ENCODE results near the gene CIZ1. TPM values are rescaled to one million over a fixed set of nuclear protein-coding genes. Genes with fewer than 3 reads are reported as not detected.

Gene CIZ1
- total RNA-seq, 1 experiment from 2014 or later: 111 TPM

DNA sequence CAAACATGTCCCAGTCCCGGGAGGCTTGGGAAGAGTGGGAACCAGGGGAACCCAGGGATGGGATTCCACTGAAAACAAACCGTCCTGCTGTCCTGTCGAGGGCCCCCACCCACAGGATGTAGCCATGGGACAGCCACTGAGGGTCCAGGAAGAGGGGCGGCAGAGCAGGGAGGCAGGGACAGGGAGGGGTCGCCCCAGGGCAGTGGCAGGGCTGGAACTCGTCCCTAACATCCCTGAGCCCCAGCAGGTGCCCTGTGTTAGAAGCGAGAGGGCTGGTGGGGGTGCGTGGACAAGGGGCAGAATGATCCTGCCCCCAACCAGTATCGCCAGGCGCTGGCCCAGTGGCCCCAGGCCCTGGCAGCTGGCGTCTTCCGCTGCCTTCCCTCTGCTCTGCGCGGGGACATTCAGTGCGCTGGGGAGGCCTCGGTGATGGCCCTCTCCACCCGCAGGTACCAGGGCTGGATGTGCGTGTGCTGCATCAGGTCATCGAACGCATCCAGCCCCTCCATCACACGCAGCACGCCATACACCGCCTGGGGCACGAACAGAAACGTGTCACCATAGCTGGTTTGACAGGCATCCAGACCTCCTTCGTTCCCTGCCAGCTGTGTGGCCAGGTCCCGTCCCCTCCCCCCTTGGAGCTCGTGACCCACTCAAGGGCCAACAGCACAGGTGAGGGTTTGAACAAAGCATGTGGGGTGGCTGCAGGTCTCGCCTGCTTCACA, 70.5 kb downstream of the CIZ1 start:
- Histone ChIP-seq H3K36me3 (ENCODE audit: control insufficient read depth, insufficient read depth, low read length) (no peaks in the 10 kb centered on the region), H3K9me3 (ENCODE audit: control insufficient read depth, insufficient read depth, low read depth, low read length) (no peaks in the 10 kb centered on the region), H3K27me3 (ENCODE audit: control insufficient read depth, insufficient read depth, low read length) (no peaks in the 10 kb centered on the region), H3K4me3 (ENCODE audit: low read depth in 2 of 2, low read length in 2 of 2) (no peak overlapping the region), H3K27ac (ENCODE audit: low read length) (no peak overlapping the region), H3K4me1 (ENCODE audit: control insufficient read depth, insufficient read depth, low read length) (peaks cover 3% of the 10 kb centered on the region; the same call in 1 of the 2 replicates)
- no TSS peak for BruUV-seq (replicated peaks)
- ChIA-PET POLR2A (no interaction called here), CTCF (no interaction called here)
- ATAC-seq: no peak
- in situ Hi-C loops (cut with HindIII; ENCODE audit: low pct_unique_long_range_greater_than_20kb, low sequenced_read_pairs) (no loop called here), intact Hi-C loops (cut with micrococcal nuclease; ENCODE audit: unreplicated experiment) (no loop called here)
- DNase-seq (ENCODE audit: low read depth, low spot score): no peak
- TF ChIP-seq SIN3A (IDR thresholded peaks at IDR 0.05; ENCODE audit: borderline replicate concordance, insufficient read depth, low read depth, low read length) (no peak), POLR2AphosphoS5 (IDR thresholded peaks at IDR 0.05; ENCODE audit: low read depth, low read length) (no peak), TCF7L2 (IDR thresholded peaks at IDR 0.05; ENCODE audit: low read depth, low read length) (no peak)
- TF ChIP-seq, protein P1, sequence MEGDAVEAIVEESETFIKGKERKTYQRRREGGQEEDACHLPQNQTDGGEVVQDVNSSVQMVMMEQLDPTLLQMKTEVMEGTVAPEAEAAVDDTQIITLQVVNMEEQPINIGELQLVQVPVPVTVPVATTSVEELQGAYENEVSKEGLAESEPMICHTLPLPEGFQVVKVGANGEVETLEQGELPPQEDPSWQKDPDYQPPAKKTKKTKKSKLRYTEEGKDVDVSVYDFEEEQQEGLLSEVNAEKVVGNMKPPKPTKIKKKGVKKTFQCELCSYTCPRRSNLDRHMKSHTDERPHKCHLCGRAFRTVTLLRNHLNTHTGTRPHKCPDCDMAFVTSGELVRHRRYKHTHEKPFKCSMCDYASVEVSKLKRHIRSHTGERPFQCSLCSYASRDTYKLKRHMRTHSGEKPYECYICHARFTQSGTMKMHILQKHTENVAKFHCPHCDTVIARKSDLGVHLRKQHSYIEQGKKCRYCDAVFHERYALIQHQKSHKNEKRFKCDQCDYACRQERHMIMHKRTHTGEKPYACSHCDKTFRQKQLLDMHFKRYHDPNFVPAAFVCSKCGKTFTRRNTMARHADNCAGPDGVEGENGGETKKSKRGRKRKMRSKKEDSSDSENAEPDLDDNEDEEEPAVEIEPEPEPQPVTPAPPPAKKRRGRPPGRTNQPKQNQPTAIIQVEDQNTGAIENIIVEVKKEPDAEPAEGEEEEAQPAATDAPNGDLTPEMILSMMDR (IDR thresholded peaks at IDR 0.05): no peak
- TF ChIP-seq, protein P2, sequence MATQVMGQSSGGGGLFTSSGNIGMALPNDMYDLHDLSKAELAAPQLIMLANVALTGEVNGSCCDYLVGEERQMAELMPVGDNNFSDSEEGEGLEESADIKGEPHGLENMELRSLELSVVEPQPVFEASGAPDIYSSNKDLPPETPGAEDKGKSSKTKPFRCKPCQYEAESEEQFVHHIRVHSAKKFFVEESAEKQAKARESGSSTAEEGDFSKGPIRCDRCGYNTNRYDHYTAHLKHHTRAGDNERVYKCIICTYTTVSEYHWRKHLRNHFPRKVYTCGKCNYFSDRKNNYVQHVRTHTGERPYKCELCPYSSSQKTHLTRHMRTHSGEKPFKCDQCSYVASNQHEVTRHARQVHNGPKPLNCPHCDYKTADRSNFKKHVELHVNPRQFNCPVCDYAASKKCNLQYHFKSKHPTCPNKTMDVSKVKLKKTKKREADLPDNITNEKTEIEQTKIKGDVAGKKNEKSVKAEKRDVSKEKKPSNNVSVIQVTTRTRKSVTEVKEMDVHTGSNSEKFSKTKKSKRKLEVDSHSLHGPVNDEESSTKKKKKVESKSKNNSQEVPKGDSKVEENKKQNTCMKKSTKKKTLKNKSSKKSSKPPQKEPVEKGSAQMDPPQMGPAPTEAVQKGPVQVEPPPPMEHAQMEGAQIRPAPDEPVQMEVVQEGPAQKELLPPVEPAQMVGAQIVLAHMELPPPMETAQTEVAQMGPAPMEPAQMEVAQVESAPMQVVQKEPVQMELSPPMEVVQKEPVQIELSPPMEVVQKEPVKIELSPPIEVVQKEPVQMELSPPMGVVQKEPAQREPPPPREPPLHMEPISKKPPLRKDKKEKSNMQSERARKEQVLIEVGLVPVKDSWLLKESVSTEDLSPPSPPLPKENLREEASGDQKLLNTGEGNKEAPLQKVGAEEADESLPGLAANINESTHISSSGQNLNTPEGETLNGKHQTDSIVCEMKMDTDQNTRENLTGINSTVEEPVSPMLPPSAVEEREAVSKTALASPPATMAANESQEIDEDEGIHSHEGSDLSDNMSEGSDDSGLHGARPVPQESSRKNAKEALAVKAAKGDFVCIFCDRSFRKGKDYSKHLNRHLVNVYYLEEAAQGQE (IDR thresholded peaks at IDR 0.05; ENCODE audit: insufficient read depth in 1 of 2, low read depth in 2 of 2, low read length in 1 of 2): no peak

DNA sequence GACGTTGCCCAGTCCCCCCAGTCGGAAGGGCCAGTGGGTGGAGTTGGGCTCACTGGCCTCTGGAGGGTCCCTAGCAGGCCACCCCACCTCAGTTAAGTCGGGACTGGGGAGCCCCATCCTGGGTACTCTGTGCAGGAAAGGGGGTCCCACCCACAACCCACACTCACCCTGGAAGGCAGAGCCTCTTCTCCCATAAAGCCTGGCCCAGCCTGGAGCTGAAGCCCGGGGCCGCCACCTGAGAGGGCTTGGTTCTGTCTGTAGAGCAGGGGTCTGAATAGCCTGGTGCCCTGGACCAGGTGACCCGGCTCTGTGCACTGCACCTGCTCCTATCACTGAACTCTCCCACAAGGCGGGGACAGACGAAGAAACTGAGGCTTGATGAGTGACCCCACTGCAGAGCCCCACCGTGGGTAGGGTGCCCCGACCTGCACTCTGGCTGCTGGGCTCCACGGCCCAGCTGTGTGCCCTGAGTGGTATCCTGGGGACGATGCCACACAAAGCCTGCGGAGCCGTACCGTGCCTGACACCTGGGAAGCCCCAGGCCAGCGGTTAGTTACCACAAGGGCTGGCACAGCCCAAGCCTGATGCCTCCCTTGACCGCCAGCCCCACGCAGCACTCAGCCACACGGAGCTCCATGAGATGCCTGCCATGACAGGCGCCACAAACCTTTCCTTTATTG, 71.2 kb downstream of the CIZ1 start:
- Histone ChIP-seq H3K4me3 (ENCODE audit: low read depth in 2 of 2, low read length in 2 of 2) (no peak overlapping the region), H3K27me3 (ENCODE audit: control insufficient read depth, insufficient read depth, low read length) (no peaks in the 10 kb centered on the region), H3K36me3 (ENCODE audit: control insufficient read depth, insufficient read depth, low read length) (no peaks in the 10 kb centered on the region), H3K9me3 (ENCODE audit: control insufficient read depth, insufficient read depth, low read depth, low read length) (no peaks in the 10 kb centered on the region), H3K4me1 (ENCODE audit: control insufficient read depth, insufficient read depth, low read length) (no peaks in the 10 kb centered on the region; the same call in 1 of the 2 replicates), H3K27ac (ENCODE audit: low read length) (no peak overlapping the region)
- intact Hi-C loops (cut with micrococcal nuclease; ENCODE audit: unreplicated experiment): no loop called here
- ATAC-seq (no peak), DNase-seq (ENCODE audit: low read depth, low spot score) (no peak)
- no TSS peak for BruUV-seq (replicated peaks)
- in situ Hi-C loops (cut with HindIII; ENCODE audit: low pct_unique_long_range_greater_than_20kb, low sequenced_read_pairs): no loop called here
- ChIA-PET POLR2A (no interaction called here), CTCF (no interaction called here)
- TF ChIP-seq, protein P2 (IDR thresholded peaks at IDR 0.05; ENCODE audit: insufficient read depth in 1 of 2, low read depth in 2 of 2, low read length in 1 of 2): no peak
- TF ChIP-seq SIN3A (IDR thresholded peaks at IDR 0.05; ENCODE audit: borderline replicate concordance, insufficient read depth, low read depth, low read length) (no peak), POLR2AphosphoS5 (IDR thresholded peaks at IDR 0.05; ENCODE audit: low read depth, low read length) (no peak), TCF7L2 (IDR thresholded peaks at IDR 0.05; ENCODE audit: low read depth, low read length) (no peak)
- TF ChIP-seq, protein P1 (IDR thresholded peaks at IDR 0.05): no peak
